HepG2 (cell line): ENCODE results near the gene SHLD1. TPM values are rescaled to one million over a fixed set of nuclear protein-coding genes. Genes with fewer than 3 reads are reported as not detected.
A peak's percentile ranks its signal among the peaks of the same experiment; 100 is the strongest.

Experiments used
- DNMT1 ChIP-seq: sonication (generic); formaldehyde crosslinking; IDR thresholded peaks from 2 replicates; pipeline ENCODE4 v1.5.1; 2020; ENCODE audit warnings: mild to moderate bottlenecking, missing genetic modification reagents
- FOSL2 ChIP-seq: sonication (generic); formaldehyde crosslinking; IDR thresholded peaks from 2 replicates; pipeline ENCODE4 v1.4.0; 2020; ENCODE audit warnings: missing genetic modification reagents
- HMG20B ChIP-seq: conservative IDR thresholded peaks from 2 replicates; pipeline ENCODE4 v1.6.1; 2016; ENCODE audit warnings: missing genetic modification reagents, missing compliant biosample characterization
- MYC ChIP-seq: sonication (generic); formaldehyde crosslinking; IDR thresholded peaks from 2 replicates; pipeline ENCODE4 v1.9.0; 2021; ENCODE audit warnings: missing genetic modification reagents, borderline replicate concordance
- NFYB ChIP-seq: sonication (generic); formaldehyde crosslinking; IDR thresholded peaks from 2 replicates; pipeline ENCODE4 v1.4.0; 2020; ENCODE audit warnings: missing genetic modification reagents
- RXRA ChIP-seq: sonication (generic); formaldehyde crosslinking; IDR thresholded peaks from 2 replicates; pipeline ENCODE4 v1.5.1; 2020; ENCODE audit warnings: missing genetic modification reagents
- SCMH1 ChIP-seq: sonication (generic); formaldehyde crosslinking; IDR thresholded peaks from 2 replicates; pipeline ENCODE4 v1.9.0; 2021; ENCODE audit warnings: missing genetic modification reagents, mild to moderate bottlenecking, borderline replicate concordance
- SMYD3 ChIP-seq: sonication (generic); formaldehyde crosslinking; IDR thresholded peaks from 2 replicates; pipeline ENCODE4 v1.8.1; 2023; ENCODE audit warnings: mild to moderate bottlenecking, missing genetic modification reagents
- ZFP41 ChIP-seq: sonication (generic); formaldehyde crosslinking; IDR thresholded peaks from 2 replicates; pipeline ENCODE4 v1.4.0; 2020; ENCODE audit warnings: mild to moderate bottlenecking, missing genetic modification reagents, borderline replicate concordance
- ZKSCAN5 ChIP-seq: sonication (generic); formaldehyde crosslinking; IDR thresholded peaks from 2 replicates; pipeline ENCODE4 v1.5.1; 2020; ENCODE audit warnings: mild to moderate bottlenecking, missing genetic modification reagents
- ZNF10 ChIP-seq: sonication (generic); formaldehyde crosslinking; IDR thresholded peaks from 2 replicates; pipeline ENCODE4 v1.4.0; 2020; ENCODE audit warnings: mild to moderate bottlenecking, low read depth, missing genetic modification reagents, borderline replicate concordance
- ZNF547 ChIP-seq: sonication (generic); formaldehyde crosslinking; IDR thresholded peaks from 2 replicates; pipeline ENCODE4 v1.5.1; 2020; ENCODE audit warnings: mild to moderate bottlenecking, missing genetic modification reagents
- ZNF569 ChIP-seq: sonication (generic); formaldehyde crosslinking; IDR thresholded peaks from 2 replicates; pipeline ENCODE4 v1.5.0; 2020; ENCODE audit warnings: mild to moderate bottlenecking, missing genetic modification reagents, moderate library complexity, borderline replicate concordance
- ZNF678 ChIP-seq: sonication (generic); formaldehyde crosslinking; IDR thresholded peaks from 2 replicates; pipeline ENCODE4 v1.4.0; 2020; ENCODE audit warnings: mild to moderate bottlenecking, missing genetic modification reagents
- ZNF709 ChIP-seq: sonication (generic); formaldehyde crosslinking; IDR thresholded peaks from 2 replicates; pipeline ENCODE4 v1.5.0; 2020; ENCODE audit warnings: mild to moderate bottlenecking, missing genetic modification reagents
- polyA plus RNA-seq, 8 experiments: library from polyadenylated mRNA; depleted of rRNA in 3 of 8; stranded (reverse) in 7 of 8; unstranded in 1 of 8; fragments of >200 nt; fragmentation: Illumina TruSeq in 4 of 8; extraction: Trizol in 4 of 8; gene quantifications; 2 replicates each; pipeline versions ENCODE4 v1.2.1 to v1.2.3, GENCODE V29; 2011 to 2016; ENCODE audit warnings: low read depth in 4 of 8, missing spikeins in 1 of 8, mixed read lengths in 1 of 8; ENCODE audit not compliant: insufficient read depth in 1 of 8
- total RNA-seq, 5 experiments: library from RNA; depleted of rRNA; stranded (reverse); fragments of >200 nt; fragmentation: Illumina TruSeq; extraction: Trizol; gene quantifications; 2 replicates each; pipeline ENCODE4 v1.2.3, GENCODE V29; 2016; ENCODE audit warnings: low read depth in 1 of 5
- TF ChIP-seq, protein P1 (sequence below): sonication (generic); formaldehyde crosslinking; IDR thresholded peaks from 2 replicates; pipeline ENCODE4 v1.5.1; 2020; ENCODE audit warnings: mild to moderate bottlenecking, missing genetic modification reagents
- TF ChIP-seq, protein P2 (sequence below): sonication (generic); formaldehyde crosslinking; IDR thresholded peaks from 2 replicates; pipeline ENCODE4 v1.8.1; 2023; ENCODE audit warnings: missing genetic modification reagents, inconsistent platforms, borderline replicate concordance
- TF ChIP-seq, protein P3 (sequence below): sonication (generic); formaldehyde crosslinking; IDR thresholded peaks from 2 replicates; pipeline ENCODE4 v1.4.0; 2020; ENCODE audit warnings: mild to moderate bottlenecking, missing genetic modification reagents
- TF ChIP-seq, protein P4 (sequence below): sonication (generic); formaldehyde crosslinking; conservative IDR thresholded peaks from 2 replicates; pipeline ENCODE4 v1.4.0; 2020; ENCODE audit warnings: missing genetic modification reagents
- TF ChIP-seq, protein P5 (sequence below): IDR thresholded peaks from 2 replicates; pipeline ENCODE4 v1.6.1; 2016

Gene SHLD1
- total and polyA plus RNA-seq, 2 of the 13 experiments (the other 11 are each of a cell fraction or from before 2014, with no cell fraction given): 8.9 to 10.0 TPM

DNA sequence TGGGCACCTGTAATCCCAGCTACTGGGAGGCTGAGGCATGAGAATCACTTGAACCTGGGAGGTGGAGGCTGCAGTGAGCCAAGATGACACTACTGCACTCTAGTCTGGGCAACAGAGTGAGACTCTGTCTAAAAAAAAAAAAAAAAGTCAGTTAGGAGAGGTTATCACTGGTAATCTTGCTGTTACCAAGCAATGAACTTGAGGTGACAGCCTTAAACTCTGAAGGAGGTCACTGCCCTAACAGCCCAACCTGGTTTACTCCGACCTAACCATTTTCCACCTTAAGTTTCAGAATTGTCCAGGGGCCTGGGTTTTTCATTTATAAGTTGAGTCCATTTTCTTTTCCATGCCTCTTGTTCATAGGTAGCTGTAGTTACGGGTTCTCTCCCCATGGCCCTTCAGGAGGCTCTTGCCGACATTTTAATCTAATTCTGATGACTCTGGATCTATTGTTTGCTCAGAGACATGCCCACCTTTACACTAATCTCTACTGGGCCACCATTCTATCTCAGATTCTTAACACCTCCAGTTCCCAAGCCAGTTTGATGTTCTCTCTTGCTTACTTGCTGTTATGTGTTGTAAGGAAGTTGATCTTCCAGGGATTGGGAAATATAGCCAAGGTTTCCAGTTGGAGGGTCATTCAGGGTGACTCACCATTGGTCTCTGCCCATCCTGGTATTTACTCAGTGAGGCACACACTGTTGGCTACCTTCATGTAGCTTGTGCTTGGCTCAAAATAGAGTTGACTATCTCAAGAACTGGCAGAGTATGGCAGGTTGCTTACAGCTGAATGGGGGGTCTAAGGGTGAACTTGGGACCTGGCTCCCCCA lies 29.1 kb downstream of the SHLD1 start (continued):
- TF ChIP-seq, protein P1, sequence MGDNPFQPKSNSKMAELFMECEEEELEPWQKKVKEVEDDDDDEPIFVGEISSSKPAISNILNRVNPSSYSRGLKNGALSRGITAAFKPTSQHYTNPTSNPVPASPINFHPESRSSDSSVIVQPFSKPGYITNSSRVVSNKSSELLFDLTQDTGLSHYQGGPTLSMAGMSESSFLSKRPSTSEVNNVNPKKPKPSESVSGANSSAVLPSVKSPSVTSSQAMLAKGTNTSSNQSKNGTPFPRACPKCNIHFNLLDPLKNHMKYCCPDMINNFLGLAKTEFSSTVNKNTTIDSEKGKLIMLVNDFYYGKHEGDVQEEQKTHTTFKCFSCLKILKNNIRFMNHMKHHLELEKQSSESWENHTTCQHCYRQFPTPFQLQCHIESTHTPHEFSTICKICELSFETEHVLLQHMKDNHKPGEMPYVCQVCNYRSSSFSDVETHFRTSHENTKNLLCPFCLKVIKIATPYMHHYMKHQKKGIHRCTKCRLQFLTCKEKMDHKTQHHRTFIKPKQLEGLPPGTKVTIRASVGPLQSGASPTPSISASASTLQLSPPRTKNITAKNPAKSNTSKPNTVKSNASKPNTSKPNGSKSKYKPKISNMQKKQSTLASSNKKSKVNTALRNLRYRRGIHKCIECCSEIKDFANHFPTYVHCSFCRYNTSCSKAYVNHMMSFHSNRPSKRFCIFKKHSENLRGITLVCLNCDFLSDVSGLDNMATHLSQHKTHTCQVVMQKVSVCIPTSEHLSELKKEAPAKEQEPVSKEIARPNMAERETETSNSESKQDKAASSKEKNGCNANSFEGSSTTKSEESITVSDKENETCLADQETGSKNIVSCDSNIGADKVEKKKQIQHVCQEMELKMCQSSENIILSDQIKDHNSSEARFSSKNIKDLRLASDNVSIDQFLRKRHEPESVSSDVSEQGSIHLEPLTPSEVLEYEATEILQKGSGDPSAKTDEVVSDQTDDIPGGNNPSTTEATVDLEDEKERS (CRISPR knock-in tag): peak; percentile 97
- TF ChIP-seq SCMH1 (CRISPR knock-in tag): no peak
- TF ChIP-seq ZFP41 (CRISPR knock-in tag): no peak
- TF ChIP-seq MYC (CRISPR knock-in tag): peak; percentile 32; the same call in 1 of the 2 replicates
- TF ChIP-seq ZNF569 (CRISPR knock-in tag): no peak
- no peak for TF ChIP-seq DNMT1 (CRISPR knock-in tag)
- peak; percentile 97; the same call in 1 of the 2 replicates for TF ChIP-seq RXRA (CRISPR knock-in tag)
- TF ChIP-seq HMG20B (CRISPR knock-in tag): peak; percentile 72; the same call in 1 of the 2 replicates
- TF ChIP-seq, protein P2, sequence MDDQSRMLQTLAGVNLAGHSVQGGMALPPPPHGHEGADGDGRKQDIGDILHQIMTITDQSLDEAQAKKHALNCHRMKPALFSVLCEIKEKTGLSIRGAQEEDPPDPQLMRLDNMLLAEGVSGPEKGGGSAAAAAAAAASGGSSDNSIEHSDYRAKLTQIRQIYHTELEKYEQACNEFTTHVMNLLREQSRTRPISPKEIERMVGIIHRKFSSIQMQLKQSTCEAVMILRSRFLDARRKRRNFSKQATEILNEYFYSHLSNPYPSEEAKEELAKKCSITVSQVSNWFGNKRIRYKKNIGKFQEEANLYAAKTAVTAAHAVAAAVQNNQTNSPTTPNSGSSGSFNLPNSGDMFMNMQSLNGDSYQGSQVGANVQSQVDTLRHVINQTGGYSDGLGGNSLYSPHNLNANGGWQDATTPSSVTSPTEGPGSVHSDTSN: no peak
- TF ChIP-seq, protein P3, sequence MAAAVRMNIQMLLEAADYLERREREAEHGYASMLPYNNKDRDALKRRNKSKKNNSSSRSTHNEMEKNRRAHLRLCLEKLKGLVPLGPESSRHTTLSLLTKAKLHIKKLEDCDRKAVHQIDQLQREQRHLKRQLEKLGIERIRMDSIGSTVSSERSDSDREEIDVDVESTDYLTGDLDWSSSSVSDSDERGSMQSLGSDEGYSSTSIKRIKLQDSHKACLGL (CRISPR knock-in tag): no peak
- no peak for TF ChIP-seq ZNF547 (CRISPR knock-in tag)
- no peak for TF ChIP-seq ZNF10
- TF ChIP-seq, protein P4, sequence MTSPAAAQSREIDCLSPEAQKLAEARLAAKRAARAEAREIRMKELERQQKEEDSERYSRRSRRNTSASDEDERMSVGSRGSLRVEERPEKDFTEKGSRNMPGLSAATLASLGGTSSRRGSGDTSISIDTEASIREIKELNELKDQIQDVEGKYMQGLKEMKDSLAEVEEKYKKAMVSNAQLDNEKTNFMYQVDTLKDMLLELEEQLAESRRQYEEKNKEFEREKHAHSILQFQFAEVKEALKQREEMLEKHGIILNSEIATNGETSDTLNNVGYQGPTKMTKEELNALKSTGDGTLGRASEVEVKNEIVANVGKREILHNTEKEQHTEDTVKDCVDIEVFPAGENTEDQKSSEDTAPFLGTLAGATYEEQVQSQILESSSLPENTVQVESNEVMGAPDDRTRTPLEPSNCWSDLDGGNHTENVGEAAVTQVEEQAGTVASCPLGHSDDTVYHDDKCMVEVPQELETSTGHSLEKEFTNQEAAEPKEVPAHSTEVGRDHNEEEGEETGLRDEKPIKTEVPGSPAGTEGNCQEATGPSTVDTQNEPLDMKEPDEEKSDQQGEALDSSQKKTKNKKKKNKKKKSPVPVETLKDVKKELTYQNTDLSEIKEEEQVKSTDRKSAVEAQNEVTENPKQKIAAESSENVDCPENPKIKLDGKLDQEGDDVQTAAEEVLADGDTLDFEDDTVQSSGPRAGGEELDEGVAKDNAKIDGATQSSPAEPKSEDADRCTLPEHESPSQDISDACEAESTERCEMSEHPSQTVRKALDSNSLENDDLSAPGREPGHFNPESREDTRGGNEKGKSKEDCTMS (CRISPR knock-in tag): no peak
- TF ChIP-seq ZKSCAN5 (CRISPR knock-in tag): no peak
- peak; percentile 89; the same call in 1 of the 2 replicates for TF ChIP-seq SMYD3 (CRISPR knock-in tag)
- TF ChIP-seq NFYB (CRISPR knock-in tag): peak; percentile 53; the same call in 1 of the 2 replicates
- no peak for TF ChIP-seq ZNF709 (CRISPR knock-in tag)
- peak; percentile 100 for TF ChIP-seq FOSL2 (CRISPR knock-in tag)
- TF ChIP-seq, protein P5, sequence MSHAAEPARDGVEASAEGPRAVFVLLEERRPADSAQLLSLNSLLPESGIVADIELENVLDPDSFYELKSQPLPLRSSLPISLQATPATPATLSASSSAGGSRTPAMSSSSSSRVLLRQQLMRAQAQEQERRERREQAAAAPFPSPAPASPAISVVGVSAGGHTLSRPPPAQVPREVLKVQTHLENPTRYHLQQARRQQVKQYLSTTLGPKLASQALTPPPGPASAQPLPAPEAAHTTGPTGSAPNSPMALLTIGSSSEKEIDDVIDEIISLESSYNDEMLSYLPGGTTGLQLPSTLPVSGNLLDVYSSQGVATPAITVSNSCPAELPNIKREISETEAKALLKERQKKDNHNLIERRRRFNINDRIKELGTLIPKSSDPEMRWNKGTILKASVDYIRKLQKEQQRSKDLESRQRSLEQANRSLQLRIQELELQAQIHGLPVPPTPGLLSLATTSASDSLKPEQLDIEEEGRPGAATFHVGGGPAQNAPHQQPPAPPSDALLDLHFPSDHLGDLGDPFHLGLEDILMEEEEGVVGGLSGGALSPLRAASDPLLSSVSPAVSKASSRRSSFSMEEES: peak; percentile 45; the same call in 1 of the 2 replicates
- no peak for TF ChIP-seq ZNF678 (CRISPR knock-in tag)
